ENCODE results near the gene SOHLH1.
"Not testable (repeated sequence)": the region's sequence is repeated elsewhere in the genome, so short reads cannot be mapped to it uniquely, and the experiment has no call there.

Gene SOHLH1

DNA sequence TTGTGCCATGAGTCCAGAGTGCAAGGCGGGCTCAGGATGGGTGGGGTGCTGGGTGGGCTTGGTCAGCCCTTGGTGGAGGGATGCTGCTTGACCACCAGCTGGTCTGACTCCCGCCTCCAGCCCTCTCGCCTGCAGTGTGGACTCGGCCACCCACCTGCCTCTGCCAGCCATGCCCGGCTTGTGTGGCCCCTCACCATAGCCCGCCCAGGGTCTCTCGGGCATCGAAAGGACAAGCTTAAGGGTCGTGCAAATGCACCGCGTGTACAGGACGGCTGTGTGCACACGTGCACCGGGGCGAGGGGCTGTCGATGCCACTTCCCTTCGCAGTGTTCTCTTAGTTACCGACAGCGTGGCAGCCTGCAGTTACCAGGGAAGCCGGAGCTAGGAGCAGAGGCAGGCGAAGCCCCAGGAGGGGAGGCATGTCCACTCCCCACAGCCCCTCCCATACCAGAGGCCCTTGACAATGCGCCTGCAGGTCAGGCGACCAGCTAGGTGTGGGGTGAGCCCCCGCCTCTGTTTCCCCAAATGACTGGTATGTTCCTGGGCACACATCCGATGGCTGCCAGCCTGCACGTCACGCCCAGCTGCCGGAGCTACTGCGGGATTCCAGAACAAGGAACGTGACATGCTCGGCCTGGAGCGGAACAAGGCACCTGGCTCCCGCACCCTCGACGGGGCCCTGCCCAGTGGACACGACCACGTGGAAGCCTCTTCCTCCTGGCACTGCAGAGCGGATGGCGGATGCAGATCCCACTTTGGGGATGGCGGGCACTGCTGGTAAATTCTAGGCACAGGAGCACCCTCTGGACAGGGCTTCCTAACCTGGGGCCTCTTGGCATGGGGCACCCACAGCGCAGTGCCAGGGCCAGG is 28.3 kb downstream of the SOHLH1 start:
- Histone ChIP-seq H3K27me3 (ENCODE audit: insufficient read depth, low read length) (no peaks in the 10 kb centered on the region), H3K4me3 (ENCODE audit: low read length) (no peak overlapping the region), H3K4me1 (ENCODE audit: insufficient read depth, low read length) (no peaks in the 10 kb centered on the region; the same call in 1 of the 2 replicates), H3K27ac (ENCODE audit: low read length) (no peak overlapping the region), H3K9ac (ENCODE audit: low read depth, low read length) (no peak overlapping the region), H3K9me3 (ENCODE audit: insufficient read depth, low read depth, low read length) (peaks cover 5% of the 10 kb centered on the region), H3K36me3 (ENCODE audit: insufficient read depth, low read depth, low read length) (no peaks in the 10 kb centered on the region)

DNA sequence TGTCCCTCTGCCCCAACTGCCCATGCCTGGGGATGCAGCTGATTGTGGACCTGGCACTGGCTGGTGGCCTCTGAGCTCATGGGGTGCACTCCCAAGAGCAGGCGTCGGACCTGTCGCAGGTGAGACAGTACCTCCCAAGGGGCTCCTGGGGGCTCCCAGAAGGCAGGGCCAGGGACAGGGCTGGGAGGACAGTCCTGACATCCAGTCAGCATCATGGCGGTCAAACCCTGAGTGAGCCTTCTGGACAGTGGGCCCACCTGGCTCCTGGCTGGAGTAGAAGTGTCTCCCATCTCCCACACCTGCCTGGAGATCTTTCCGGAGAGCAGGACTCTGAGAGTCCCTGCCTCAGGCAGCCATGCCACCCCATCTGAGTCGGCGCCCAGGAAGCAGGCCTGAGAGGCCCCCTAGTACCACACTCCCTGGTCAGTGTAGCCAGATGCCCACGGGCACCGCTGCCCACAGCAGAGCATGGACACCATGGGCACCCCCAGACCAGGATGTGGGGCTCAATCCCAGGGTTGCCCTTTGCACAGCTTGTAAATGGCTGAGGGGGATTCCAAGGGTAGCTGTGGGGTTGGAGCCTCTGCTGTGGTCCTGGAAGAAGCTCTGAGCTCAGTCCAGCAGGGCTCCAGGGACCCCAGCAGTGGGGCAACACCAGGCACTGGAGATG is 29.5 kb downstream of the SOHLH1 start:
- H3K4me3 ChIP-seq (ENCODE audit: low read length), result no peak overlapping the region
- H3K4me1 ChIP-seq (ENCODE audit: insufficient read depth, low read length), result no peaks in the 10 kb centered on the region; the same call in 1 of the 2 replicates
- H3K9me3 ChIP-seq (ENCODE audit: insufficient read depth, low read depth, low read length), result peaks cover 5% of the 10 kb centered on the region
- no peaks in the 10 kb centered on the region for H3K36me3 ChIP-seq (ENCODE audit: insufficient read depth, low read depth, low read length)
- H3K27me3 ChIP-seq (ENCODE audit: insufficient read depth, low read length), result no peaks in the 10 kb centered on the region
- H3K27ac ChIP-seq (ENCODE audit: low read length), result no peak overlapping the region
- H3K9ac ChIP-seq (ENCODE audit: low read depth, low read length), result no peak overlapping the region

GRCh38 chr9:135669018-135669417 is 30.3 kb downstream of the SOHLH1 start:
- not testable (repeated sequence) for H3K27me3 ChIP-seq (ENCODE audit: insufficient read depth, low read length); H3K4me3 ChIP-seq (ENCODE audit: low read length); H3K4me1 ChIP-seq (ENCODE audit: insufficient read depth, low read length); H3K27ac ChIP-seq (ENCODE audit: low read length); H3K9ac ChIP-seq (ENCODE audit: low read depth, low read length); H3K9me3 ChIP-seq (ENCODE audit: insufficient read depth, low read depth, low read length); H3K36me3 ChIP-seq (ENCODE audit: insufficient read depth, low read depth, low read length)

DNA sequence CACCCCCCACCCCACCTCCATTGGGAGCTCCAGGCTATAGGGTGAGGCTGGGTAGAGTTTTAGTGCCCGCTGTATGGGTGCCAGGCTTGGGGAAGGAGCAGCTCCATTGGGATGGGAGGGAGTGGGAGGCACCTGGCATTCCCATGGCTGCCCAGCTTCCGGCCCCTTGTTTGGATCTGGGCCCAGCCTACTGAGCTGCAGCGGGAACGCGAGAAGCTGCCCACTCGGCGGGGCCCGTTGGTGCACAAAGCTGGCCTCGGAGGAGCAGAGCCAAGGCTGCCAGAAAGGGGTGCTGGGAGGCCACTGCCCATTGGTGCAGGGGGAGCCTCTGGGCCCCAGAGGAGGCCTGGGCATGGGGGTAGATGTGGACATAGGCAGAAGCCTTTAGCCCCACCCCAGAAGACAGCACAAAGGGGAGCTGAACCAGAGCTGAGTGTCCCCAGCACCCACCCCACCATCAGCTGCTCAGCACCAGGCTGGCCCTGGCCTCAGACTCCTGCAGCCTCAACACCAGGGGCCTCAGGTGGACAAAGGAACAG is 31.7 kb downstream of the SOHLH1 start:
- no peak overlapping the region for H3K9ac ChIP-seq (ENCODE audit: low read depth, low read length)
- H3K4me3 ChIP-seq (ENCODE audit: low read length), result no peak overlapping the region
- H3K27me3 ChIP-seq (ENCODE audit: insufficient read depth, low read length), result no peaks in the 10 kb centered on the region
- no peak overlapping the region for H3K27ac ChIP-seq (ENCODE audit: low read length)
- H3K36me3 ChIP-seq (ENCODE audit: insufficient read depth, low read depth, low read length), result no peaks in the 10 kb centered on the region
- no peaks in the 10 kb centered on the region; the same call in 1 of the 2 replicates for H3K4me1 ChIP-seq (ENCODE audit: insufficient read depth, low read length)
- H3K9me3 ChIP-seq (ENCODE audit: insufficient read depth, low read depth, low read length), result peaks cover 5% of the 10 kb centered on the region

- H3K27ac ChIP-seq (ENCODE audit: low read length), result no peak overlapping the region
- H3K4me3 ChIP-seq (ENCODE audit: low read length), result no peak overlapping the region
- H3K9me3 ChIP-seq (ENCODE audit: insufficient read depth, low read depth, low read length), result peaks cover 5% of the 10 kb centered on the region
- peaks cover 3% of the 10 kb centered on the region for H3K4me1 ChIP-seq (ENCODE audit: insufficient read depth, low read length)
- H3K27me3 ChIP-seq (ENCODE audit: insufficient read depth, low read length), result no peaks in the 10 kb centered on the region
- no peak overlapping the region for H3K9ac ChIP-seq (ENCODE audit: low read depth, low read length)
- no peaks in the 10 kb centered on the region for H3K36me3 ChIP-seq (ENCODE audit: insufficient read depth, low read depth, low read length)
Measured at GRCh38 chr9:135666534-135667462, 32.5 kb downstream of the SOHLH1 start.

DNA sequence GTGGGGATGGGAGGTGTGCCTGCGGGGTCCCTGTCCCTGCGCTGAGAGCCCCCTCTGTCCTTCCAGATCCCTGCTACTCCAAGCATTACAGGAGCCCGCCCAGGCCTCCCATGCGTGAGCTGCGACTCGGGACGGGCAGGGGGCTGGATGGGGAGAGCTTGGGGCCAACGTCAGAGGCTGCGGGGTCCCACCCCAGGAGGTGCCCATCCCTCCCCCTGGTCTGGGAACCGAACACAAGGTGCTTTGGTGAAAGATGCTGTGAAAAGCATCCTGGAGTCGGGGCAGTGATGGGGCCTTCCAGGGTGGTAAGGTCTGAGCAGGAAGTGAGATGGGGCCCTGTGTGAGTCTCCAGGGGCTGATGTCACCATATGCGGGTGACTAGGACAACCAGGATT is 33.5 kb downstream of the SOHLH1 start:
- Histone ChIP-seq H3K36me3 (ENCODE audit: insufficient read depth, low read depth, low read length) (no peaks in the 10 kb centered on the region), H3K4me1 (ENCODE audit: insufficient read depth, low read length) (peaks cover 3% of the 10 kb centered on the region), H3K4me3 (ENCODE audit: low read length) (no peak overlapping the region), H3K9me3 (ENCODE audit: insufficient read depth, low read depth, low read length) (peaks cover 5% of the 10 kb centered on the region), H3K9ac (ENCODE audit: low read depth, low read length) (no peak overlapping the region), H3K27me3 (ENCODE audit: insufficient read depth, low read length) (no peaks in the 10 kb centered on the region), H3K27ac (ENCODE audit: low read length) (no peak overlapping the region)

DNA sequence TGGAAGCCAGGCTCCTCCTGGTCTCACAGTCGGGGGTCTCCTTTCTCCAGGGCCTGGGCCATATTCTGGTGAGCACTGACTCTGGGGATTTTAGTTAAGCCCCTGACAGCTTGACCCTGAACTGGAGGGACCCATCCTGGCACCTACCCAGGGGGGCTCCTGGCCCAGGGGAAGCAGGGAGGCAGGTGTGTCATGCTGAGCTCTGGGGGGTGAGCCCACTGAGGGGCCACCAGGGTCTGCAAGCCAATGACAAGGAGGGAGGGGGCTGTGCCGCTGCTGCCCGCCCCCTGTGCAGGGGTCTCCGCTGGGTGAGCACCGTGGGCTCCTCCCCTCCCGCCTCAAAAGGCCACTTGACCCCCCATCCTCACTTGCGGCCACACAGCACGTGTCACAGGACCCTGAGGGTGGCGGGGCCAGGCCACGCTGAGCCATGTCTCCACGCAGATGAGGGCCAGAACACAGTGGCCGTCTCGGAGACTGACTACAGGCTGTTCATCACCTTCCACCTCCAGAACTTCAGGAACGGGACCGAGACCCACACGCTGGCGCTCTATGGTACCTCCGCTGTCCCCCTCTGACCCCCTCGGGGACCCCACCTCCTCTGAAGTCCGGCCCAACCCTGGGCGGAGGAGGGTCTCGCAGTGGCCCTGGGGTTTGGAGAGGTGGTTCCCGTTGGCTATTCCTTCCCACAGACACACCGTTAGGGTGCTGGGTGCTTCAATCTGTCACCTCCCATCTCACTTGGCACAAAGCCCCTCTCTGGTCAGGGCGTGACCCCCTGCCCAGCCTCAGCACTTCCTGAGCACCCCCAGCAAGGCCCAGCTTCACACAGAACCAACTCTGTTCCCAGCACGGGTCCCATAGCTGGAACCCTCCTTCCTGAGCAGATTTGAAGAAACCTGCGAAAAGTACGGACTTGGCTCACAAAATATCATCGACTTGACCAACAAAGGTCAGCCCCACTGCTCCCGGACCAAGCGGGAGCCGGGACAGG is 34.2 kb downstream of the SOHLH1 start:
- H3K36me3 ChIP-seq (ENCODE audit: insufficient read depth, low read depth, low read length), result no peaks in the 10 kb centered on the region
- no peaks in the 10 kb centered on the region for H3K27me3 ChIP-seq (ENCODE audit: insufficient read depth, low read length)
- no peak overlapping the region for H3K27ac ChIP-seq (ENCODE audit: low read length)
- H3K4me1 ChIP-seq (ENCODE audit: insufficient read depth, low read length), result peaks cover 3% of the 10 kb centered on the region
- no peak overlapping the region for H3K9ac ChIP-seq (ENCODE audit: low read depth, low read length)
- peaks cover 5% of the 10 kb centered on the region for H3K9me3 ChIP-seq (ENCODE audit: insufficient read depth, low read depth, low read length)
- no peak overlapping the region for H3K4me3 ChIP-seq (ENCODE audit: low read length)

DNA sequence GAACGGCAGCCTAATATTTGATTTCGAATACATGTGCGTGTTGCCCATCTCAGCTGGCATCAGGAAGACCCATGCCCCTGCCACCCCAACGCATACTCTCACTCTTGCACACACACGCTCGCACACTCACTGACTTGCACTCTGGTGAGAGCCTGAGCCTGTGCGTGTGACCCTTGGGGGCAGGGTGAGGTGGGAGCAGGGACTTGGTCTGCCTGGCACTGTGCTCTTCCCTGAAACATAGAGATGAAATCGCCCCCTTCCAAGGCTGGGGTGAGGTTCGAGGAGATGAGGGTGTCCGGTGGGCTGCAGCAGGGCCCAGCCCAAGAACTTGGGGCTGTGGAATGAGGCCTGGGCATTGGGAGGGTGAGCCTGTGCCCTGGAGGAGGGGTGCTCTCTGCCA is 35.0 kb downstream of the SOHLH1 start:
- Histone ChIP-seq H3K9ac (ENCODE audit: low read depth, low read length) (no peak overlapping the region), H3K27me3 (ENCODE audit: insufficient read depth, low read length) (no peaks in the 10 kb centered on the region), H3K4me3 (ENCODE audit: low read length) (no peak overlapping the region), H3K9me3 (ENCODE audit: insufficient read depth, low read depth, low read length) (peaks cover 5% of the 10 kb centered on the region), H3K36me3 (ENCODE audit: insufficient read depth, low read depth, low read length) (no peaks in the 10 kb centered on the region), H3K27ac (ENCODE audit: low read length) (no peak overlapping the region), H3K4me1 (ENCODE audit: insufficient read depth, low read length) (peaks cover 3% of the 10 kb centered on the region)

GRCh38 chr9:135663857-135664256 is 35.4 kb downstream of the SOHLH1 start:
- Histone ChIP-seq H3K9me3 (ENCODE audit: insufficient read depth, low read depth, low read length) (peaks cover 5% of the 10 kb centered on the region), H3K36me3 (ENCODE audit: insufficient read depth, low read depth, low read length) (no peaks in the 10 kb centered on the region), H3K4me1 (ENCODE audit: insufficient read depth, low read length) (peaks cover 3% of the 10 kb centered on the region), H3K9ac (ENCODE audit: low read depth, low read length) (no peak overlapping the region), H3K27ac (ENCODE audit: low read length) (no peak overlapping the region), H3K27me3 (ENCODE audit: insufficient read depth, low read length) (no peaks in the 10 kb centered on the region), H3K4me3 (ENCODE audit: low read length) (no peak overlapping the region)

GRCh38 chr9:135663451-135663770 is 35.9 kb downstream of the SOHLH1 start:
- peaks cover 3% of the 10 kb centered on the region for H3K4me1 ChIP-seq (ENCODE audit: insufficient read depth, low read length)
- no peaks in the 10 kb centered on the region for H3K27me3 ChIP-seq (ENCODE audit: insufficient read depth, low read length)
- no peaks in the 10 kb centered on the region for H3K36me3 ChIP-seq (ENCODE audit: insufficient read depth, low read depth, low read length)

More at GRCh38 chr9:135663451-135663770, 35.9 kb downstream of the SOHLH1 start:
- Histone ChIP-seq H3K9ac (ENCODE audit: low read depth, low read length) (no peak overlapping the region), H3K9me3 (ENCODE audit: insufficient read depth, low read depth, low read length) (peaks cover 2% of the 10 kb centered on the region), H3K4me3 (ENCODE audit: low read length) (no peak overlapping the region), H3K27ac (ENCODE audit: low read length) (no peak overlapping the region)

Data from iPS-20b (cell line).